ENCODE results near the gene LNPK.

DNA sequence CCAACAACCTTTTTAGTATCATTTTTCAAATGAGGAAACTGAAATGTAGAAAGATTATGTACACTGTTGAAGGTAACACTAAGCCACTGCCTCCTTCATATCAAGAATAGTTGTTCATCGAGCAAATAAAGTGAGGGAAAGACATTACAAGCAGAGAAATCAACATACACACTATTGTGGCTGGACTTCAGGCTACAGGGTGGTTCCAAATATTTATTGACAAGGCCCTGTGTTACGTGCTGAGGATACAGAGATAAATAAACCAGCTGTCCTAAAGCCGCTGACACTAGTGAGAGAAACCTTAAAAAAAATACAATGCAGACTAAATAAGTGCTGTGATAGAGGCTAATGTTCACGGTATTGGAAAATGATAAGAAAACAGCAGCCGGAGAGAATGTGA lies 1.9 kb upstream of the LNPK start:
- TF ChIP-seq, protein P1, sequence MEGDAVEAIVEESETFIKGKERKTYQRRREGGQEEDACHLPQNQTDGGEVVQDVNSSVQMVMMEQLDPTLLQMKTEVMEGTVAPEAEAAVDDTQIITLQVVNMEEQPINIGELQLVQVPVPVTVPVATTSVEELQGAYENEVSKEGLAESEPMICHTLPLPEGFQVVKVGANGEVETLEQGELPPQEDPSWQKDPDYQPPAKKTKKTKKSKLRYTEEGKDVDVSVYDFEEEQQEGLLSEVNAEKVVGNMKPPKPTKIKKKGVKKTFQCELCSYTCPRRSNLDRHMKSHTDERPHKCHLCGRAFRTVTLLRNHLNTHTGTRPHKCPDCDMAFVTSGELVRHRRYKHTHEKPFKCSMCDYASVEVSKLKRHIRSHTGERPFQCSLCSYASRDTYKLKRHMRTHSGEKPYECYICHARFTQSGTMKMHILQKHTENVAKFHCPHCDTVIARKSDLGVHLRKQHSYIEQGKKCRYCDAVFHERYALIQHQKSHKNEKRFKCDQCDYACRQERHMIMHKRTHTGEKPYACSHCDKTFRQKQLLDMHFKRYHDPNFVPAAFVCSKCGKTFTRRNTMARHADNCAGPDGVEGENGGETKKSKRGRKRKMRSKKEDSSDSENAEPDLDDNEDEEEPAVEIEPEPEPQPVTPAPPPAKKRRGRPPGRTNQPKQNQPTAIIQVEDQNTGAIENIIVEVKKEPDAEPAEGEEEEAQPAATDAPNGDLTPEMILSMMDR (IDR thresholded peaks at IDR 0.05), result no peak
- TF ChIP-seq POLR2A (IDR thresholded peaks at IDR 0.05), result no peak

Measured in Peyer's patch (tissue), 4 donors.